ENCODE measurements around the gene YAP1.

Gene YAP1

GRCh38 chr11:102201776-102202175 is 91.5 kb downstream of the YAP1 start:
- no peak overlapping the region for H2AFZ ChIP-seq (ENCODE audit: low read depth, low read length)
- H3K27ac ChIP-seq (ENCODE audit: low read length): no peak overlapping the region
- no peak overlapping the region for H3K4me3 ChIP-seq (ENCODE audit: low read depth in 1 of 2, low read length in 2 of 2)
- H3K36me3 ChIP-seq (ENCODE audit: insufficient read depth, low read length): no peaks in the 10 kb centered on the region
- H3K4me2 ChIP-seq (ENCODE audit: insufficient read depth, low read length): no peak overlapping the region
- TF ChIP-seq EZH2 (IDR thresholded peaks at IDR 0.05; ENCODE audit: borderline replicate concordance, low read depth, low read length, severe bottlenecking): no peak
- no peak for TF ChIP-seq CTCF (IDR thresholded peaks at IDR 0.05; ENCODE audit: borderline replicate concordance, extremely low read depth, low read length, poor library complexity, severe bottlenecking)
- no peaks in the 10 kb centered on the region for H3K9me3 ChIP-seq (ENCODE audit: insufficient read depth, low read length, severe bottlenecking)
- no peaks in the 10 kb centered on the region for H3K4me1 ChIP-seq (ENCODE audit: insufficient read depth, low read length)
- H3K9ac ChIP-seq (ENCODE audit: low read depth, low read length): no peak overlapping the region
- H3K79me2 ChIP-seq (ENCODE audit: insufficient read depth, low read length): no peaks in the 10 kb centered on the region
- H4K20me1 ChIP-seq (ENCODE audit: insufficient read depth, low read length): no peaks in the 10 kb centered on the region
- DNase-seq: no peak
- H3K27me3 ChIP-seq (ENCODE audit: insufficient read depth, low read length, poor library complexity): peaks cover 6% of the 10 kb centered on the region
- no peak for ATAC-seq (ENCODE audit: insufficient read depth, low read depth)

GRCh38 chr11:102202972-102203371 is 92.7 kb downstream of the YAP1 start:
- Histone ChIP-seq H3K36me3 (ENCODE audit: insufficient read depth, low read length) (no peaks in the 10 kb centered on the region), H3K27me3 (ENCODE audit: insufficient read depth, low read length, poor library complexity) (peaks cover 2% of the 10 kb centered on the region), H3K4me2 (ENCODE audit: insufficient read depth, low read length) (no peak overlapping the region), H3K9me3 (ENCODE audit: insufficient read depth, low read length, severe bottlenecking) (no peaks in the 10 kb centered on the region), H3K27ac (ENCODE audit: low read length) (no peak overlapping the region), H2AFZ (ENCODE audit: low read depth, low read length) (no peak overlapping the region), H3K79me2 (ENCODE audit: insufficient read depth, low read length) (no peaks in the 10 kb centered on the region), H3K4me1 (ENCODE audit: insufficient read depth, low read length) (no peaks in the 10 kb centered on the region), H3K4me3 (ENCODE audit: low read depth in 1 of 2, low read length in 2 of 2) (no peak overlapping the region), H3K9ac (ENCODE audit: low read depth, low read length) (no peak overlapping the region), H4K20me1 (ENCODE audit: insufficient read depth, low read length) (no peaks in the 10 kb centered on the region)
- DNase-seq (no peak), ATAC-seq (ENCODE audit: insufficient read depth, low read depth) (no peak)
- TF ChIP-seq EZH2 (IDR thresholded peaks at IDR 0.05; ENCODE audit: borderline replicate concordance, low read depth, low read length, severe bottlenecking) (no peak), CTCF (IDR thresholded peaks at IDR 0.05; ENCODE audit: borderline replicate concordance, extremely low read depth, low read length, poor library complexity, severe bottlenecking) (no peak)

GRCh38 chr11:102204174-102204573 is 93.9 kb downstream of the YAP1 start:
- no peak for DNase-seq
- ATAC-seq (ENCODE audit: insufficient read depth, low read depth): no peak
- TF ChIP-seq EZH2 (IDR thresholded peaks at IDR 0.05; ENCODE audit: borderline replicate concordance, low read depth, low read length, severe bottlenecking) (no peak), CTCF (IDR thresholded peaks at IDR 0.05; ENCODE audit: borderline replicate concordance, extremely low read depth, low read length, poor library complexity, severe bottlenecking) (no peak)
- Histone ChIP-seq H3K79me2 (ENCODE audit: insufficient read depth, low read length) (no peaks in the 10 kb centered on the region), H3K9me3 (ENCODE audit: insufficient read depth, low read length, severe bottlenecking) (no peaks in the 10 kb centered on the region), H3K4me2 (ENCODE audit: insufficient read depth, low read length) (no peak overlapping the region), H2AFZ (ENCODE audit: low read depth, low read length) (no peak overlapping the region), H3K9ac (ENCODE audit: low read depth, low read length) (no peak overlapping the region), H3K27me3 (ENCODE audit: insufficient read depth, low read length, poor library complexity) (no peaks in the 10 kb centered on the region), H4K20me1 (ENCODE audit: insufficient read depth, low read length) (no peaks in the 10 kb centered on the region), H3K4me3 (ENCODE audit: low read depth in 1 of 2, low read length in 2 of 2) (no peak overlapping the region), H3K27ac (ENCODE audit: low read length) (no peak overlapping the region), H3K36me3 (ENCODE audit: insufficient read depth, low read length) (no peaks in the 10 kb centered on the region), H3K4me1 (ENCODE audit: insufficient read depth, low read length) (no peaks in the 10 kb centered on the region)

- Histone ChIP-seq H4K20me1 (ENCODE audit: insufficient read depth, low read length) (no peaks in the 10 kb centered on the region), H3K4me3 (ENCODE audit: low read depth in 1 of 2, low read length in 2 of 2) (no peak overlapping the region), H2AFZ (ENCODE audit: low read depth, low read length) (no peak overlapping the region), H3K27ac (ENCODE audit: low read length) (no peak overlapping the region), H3K36me3 (ENCODE audit: insufficient read depth, low read length) (no peaks in the 10 kb centered on the region), H3K9me3 (ENCODE audit: insufficient read depth, low read length, severe bottlenecking) (no peaks in the 10 kb centered on the region), H3K4me2 (ENCODE audit: insufficient read depth, low read length) (no peak overlapping the region), H3K79me2 (ENCODE audit: insufficient read depth, low read length) (no peaks in the 10 kb centered on the region), H3K4me1 (ENCODE audit: insufficient read depth, low read length) (no peaks in the 10 kb centered on the region), H3K27me3 (ENCODE audit: insufficient read depth, low read length, poor library complexity) (no peaks in the 10 kb centered on the region), H3K9ac (ENCODE audit: low read depth, low read length) (no peak overlapping the region)
- ATAC-seq (ENCODE audit: insufficient read depth, low read depth) (no peak), DNase-seq (no peak)
- no peak for TF ChIP-seq CTCF (IDR thresholded peaks at IDR 0.05; ENCODE audit: borderline replicate concordance, extremely low read depth, low read length, poor library complexity, severe bottlenecking)
- TF ChIP-seq EZH2 (IDR thresholded peaks at IDR 0.05; ENCODE audit: borderline replicate concordance, low read depth, low read length, severe bottlenecking): no peak
Measured at GRCh38 chr11:102205805-102206204, 95.6 kb downstream of the YAP1 start.

Data from DND-41 (cell line).